Activated gamma-delta T cell treated with anti-CD3 and anti-CD28 coated beads, Interleukin-2, amount 50 U/mL, for 16 hours (primary cell): ENCODE data around the gene KRTAP10-5.

Source experiments
- DNase-seq: peaks from one replicate; pipeline ENCODE4 v3.0.0-alpha.2; 2020; ENCODE audit warnings: low read depth

KRTAP10-5 gene

DNA sequence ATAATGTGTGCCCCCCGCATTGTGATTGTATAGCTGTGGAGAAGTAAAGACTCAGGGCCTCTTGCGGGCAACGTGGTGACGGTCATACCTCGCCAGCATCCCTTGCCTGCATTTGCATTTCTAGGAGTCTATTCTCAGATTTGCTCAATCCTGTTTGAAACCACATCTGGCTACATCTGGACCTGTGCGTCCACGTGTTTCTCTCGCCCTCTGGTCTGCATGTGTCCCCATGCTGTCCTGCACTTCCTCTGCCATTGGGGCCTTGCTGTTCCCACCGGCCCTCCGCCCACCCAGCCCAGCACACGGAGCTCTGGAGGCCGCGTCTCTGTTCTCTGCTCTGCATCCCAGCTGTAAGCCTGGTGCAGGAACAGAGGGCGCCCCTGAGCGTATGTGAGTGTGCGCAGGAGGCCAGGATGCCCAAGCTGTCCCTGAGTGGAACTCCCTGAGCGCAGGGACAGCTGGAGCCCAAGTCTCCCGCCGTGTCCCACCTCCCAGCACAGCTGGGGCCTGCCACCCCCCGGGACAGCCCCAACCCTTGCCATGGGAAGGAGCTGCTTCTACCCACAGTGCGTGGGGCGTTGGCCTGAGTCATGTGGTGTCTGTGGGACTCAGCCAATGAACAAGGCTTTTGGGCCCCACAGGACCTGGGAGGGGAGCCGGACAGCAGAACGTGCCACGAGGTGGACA, 30.7 kb downstream of the KRTAP10-5 start:
- no peak for DNase-seq

DNA sequence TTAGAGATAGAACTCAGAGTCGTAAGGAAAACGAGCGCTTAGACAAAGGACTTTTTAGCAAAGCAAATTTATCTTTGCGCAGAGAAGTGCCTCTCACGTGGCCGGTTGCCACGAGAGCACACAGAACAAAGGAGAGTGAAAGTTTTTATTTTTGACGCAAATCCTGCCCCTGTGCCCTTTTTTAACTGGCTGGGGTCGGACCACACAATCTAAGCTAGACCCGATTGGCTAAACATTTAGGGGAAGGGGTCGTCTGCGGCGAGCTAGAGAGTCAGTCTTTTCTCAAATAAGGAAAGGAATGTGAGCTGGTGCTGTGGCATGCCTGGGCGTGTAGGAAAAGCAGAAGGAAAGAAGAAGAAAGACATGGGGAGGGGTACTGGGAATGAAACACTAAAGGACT, 31.5 kb downstream of the KRTAP10-5 start:
- no peak for DNase-seq

DNA sequence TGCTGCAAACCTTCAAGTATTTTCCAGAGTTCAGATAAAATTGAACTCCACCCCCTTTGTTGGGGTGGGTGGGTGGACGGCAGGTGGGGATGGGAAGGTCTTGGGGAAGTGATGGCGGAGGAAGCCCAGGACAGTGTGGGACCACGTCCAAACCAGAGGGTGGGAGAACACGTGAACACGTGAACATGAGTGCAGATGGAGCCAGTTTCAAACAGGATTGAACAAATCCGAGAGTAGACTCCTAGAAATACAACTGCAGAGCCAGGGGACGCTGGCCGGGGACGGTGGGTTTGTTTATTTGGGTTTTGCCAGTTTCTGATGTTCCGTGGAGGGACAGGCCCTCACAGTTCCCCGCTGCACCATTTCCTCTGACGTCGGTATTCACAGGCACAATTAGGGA, 32.0 kb downstream of the KRTAP10-5 start:
- DNase-seq: no peak

DNA sequence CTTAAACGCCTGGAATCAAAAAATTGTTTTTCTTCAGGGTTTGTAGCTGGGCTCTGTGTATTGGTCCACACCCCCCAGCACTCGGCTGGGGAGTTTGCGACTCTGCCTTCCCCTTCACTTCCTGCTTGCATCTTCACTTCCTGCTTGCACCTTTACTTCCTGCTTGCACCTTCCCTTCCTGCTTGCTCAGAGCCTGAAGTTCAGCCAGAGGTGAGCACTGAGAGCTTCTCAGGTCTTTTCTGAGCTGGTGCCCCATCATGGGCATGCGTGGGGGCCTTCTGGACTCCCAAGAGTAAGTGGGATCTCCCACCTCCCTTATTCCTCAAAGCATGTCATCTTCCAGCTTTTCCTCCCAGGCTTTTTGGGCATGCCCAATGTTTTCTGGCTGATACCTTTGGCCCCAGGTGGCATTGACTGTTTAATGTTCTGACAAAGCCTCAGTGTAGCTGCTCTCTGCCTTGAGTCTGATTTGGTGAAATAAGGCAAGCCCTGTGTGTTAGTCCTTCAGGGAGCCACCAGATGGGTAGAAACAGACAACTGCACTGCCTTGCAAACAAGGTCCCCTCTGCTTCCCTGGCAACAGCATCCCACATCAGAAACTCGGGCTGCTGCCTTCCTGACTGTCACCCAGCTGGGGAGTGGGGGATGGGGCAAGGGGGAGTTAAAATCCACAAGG, 32.6 kb downstream of the KRTAP10-5 start:
- DNase-seq: no peak

DNA sequence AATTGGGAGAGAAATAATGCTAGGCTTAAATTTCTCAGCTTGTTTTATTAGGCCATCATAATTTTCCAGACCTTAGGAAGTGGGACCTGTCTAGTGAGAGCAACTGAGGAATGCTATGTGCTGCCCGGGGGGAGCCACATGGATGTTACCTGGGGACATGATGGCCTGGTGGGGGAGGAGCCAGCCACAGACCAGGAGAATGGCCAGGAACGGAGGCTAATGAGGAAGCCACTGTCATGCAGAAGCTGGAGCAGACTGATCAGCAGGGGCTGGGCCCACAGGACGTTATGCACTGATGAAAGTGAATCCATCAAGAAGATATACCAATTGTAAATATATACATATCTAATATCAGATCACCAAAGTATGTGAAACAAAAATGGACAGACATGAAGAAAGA, 35.8 kb downstream of the KRTAP10-5 start:
- no peak for DNase-seq

DNA sequence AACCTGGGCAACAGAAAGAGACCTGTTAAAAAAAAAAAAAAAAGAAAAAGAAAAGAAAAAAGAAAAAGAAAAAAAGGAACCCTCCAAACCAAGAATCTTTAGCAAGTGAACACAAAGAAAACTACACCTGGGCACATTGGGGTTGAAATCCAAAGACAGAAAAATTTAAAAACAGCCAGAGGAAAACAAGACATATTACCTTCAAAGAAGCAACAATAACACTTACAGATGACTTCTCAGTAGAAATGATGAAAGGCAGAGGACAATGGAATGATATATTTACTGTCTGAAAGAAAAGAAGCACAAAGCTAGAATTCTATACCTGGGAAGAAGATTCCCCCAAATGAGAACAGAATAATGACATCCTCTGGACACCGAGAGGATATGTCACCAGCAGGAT, 37.7 kb downstream of the KRTAP10-5 start:
- DNase-seq: no peak

DNA sequence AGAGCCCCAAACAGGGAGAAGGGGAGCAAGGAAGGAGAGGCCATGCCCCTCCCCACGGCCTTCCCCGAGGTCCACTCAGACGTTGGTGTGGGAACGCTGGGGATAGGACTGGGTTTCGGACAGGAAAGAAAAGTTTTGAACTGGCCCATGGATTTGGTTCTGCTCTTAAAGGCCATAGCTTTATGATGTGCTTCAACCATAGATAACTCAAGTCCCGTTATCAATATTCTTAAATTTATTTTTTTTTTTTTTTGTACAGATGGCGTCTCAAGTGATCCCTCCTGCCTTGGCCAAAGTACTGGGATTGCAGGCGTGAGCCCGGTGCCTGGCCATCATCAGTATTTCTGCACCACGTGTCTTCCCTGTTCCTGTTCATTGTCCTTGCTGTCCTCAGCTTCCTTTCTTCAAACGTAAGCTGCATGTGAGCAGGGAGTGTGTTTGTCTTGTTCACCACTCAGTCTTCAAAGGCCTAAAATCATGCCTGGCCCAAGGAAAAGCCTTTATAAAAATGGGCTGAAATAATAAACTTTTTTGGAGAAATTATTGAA, 39.6 kb downstream of the KRTAP10-5 start:
- DNase-seq: no peak

DNA sequence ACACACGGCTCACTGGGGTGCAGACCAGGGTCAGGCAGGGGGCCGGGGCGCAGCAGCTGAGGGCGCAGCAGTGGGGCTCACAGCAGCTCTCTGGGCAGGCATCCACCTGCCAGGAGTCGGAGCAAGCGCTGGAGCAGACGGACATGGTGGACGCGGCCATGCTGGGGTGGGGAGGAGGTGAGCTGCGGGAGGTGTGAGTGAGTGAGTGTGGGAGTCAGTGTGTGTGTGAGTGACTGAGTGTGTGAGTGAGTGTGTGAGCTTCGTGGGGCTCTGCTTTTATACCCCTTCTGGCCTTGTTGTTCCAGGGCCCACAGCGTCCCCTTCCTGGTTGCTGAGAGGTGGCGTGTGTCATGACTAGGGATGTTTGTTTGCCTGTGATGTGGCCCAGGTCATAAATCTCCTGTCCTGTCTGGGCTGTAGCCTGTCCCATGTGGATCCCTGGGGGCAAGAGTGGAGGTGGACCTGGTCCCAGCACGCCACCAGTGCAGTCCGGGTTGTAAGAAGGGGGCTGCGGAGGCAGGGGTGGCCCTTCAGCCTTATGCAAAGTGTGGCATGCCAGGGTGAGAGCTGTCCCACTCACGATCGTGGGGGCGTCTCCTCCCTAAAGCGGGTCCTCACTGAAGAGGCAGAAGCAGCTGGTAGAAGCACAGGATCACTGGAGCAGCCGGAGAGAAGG, 40.3 kb downstream of the KRTAP10-5 start, which contains the start of gene KRTAP10-1:
Gene KRTAP10-1, minus strand, starts transcription at position 205 of the 676 bp plus-strand sequence. Its CDS starts 45 bp downstream, at position 160.
- DNase-seq: no peak

DNA sequence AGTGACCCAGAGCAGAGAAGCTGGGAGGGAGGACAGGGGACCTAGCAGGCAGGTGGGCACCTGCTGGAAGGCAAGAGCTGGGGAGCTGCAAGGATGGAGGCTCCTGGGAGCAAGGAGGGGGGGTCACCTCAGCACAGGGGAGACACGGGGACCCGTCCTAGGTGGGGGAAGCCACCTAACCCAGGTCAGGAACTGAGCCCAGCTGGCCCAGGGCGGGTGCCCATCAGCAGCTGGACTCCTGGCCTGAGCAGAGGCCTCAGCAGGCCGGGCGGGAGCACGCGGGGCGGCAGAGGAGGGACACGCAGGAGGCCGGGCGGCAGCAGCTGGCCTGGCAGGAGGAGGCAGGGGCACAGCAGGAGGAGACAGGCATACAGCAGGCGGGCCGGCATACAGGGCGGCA, 41.4 kb downstream of the KRTAP10-5 start:
- no peak for DNase-seq

DNA sequence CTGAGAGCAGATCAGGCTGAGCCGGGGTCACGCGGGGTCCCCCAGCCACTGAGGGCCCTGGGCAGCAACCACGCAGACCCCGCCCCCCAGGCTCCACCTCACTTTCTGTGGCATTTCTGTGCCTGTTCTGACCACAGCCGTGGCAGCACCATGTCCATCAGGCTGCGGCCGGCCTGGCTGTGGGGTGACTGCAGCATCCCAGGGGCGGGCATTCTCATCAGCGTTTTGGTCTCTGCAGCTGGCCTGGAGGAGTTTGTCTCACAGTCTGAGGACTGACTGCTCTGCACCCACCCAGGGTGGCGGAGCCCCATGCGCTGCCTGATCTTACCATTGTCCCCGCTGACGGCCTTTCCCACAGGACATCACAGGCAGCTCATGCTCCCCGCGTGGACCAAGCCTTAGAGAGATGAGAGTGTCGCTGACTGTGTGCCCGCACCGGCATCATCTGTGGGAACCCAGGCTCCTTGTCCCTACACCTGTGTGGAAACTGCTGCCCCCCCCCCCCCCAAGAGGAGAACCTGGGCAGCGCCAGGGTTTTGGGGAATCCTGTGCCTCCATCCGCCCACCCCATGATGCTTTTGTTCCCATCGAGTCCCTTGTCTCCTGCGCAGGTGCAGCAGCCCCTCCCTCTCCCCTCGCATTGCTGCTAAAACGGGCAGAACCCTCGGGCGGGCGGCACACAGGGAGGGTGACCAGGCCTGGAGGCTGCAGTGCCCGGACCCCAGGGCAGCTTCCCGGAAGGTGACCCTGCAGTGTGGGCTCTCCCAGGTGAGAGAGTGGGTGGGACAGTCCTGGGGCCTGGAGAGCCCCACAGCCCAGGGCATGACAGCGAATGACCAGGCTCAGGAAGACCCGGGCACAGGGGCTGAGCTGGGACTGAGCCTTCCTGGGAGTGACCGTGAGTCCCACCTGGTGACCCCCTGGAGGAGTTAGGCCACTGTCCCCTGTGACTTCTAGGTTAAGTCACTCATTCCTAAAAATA, 42.2 kb downstream of the KRTAP10-5 start:
- DNase-seq: no peak

DNA sequence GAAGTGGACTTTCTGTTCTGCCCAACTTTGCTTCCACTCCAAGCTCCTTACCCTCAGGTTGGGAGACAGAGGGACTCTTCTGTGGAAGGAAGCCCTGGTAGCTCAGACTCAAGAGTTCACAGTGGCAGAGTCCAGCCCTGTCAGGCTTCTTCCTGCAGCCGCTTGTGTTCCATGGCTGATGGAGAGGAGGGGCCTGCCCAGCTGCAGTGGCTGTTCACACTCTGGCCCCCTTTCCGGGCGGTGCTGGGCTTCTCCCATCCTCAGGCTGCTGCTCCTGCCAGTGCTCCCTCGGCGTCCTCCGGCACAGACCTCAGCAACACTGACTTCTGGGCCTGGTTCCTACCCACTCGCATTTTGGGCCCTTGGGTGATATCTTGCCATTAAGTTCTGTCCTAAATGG, 44.4 kb downstream of the KRTAP10-5 start:
- no peak for DNase-seq

DNA sequence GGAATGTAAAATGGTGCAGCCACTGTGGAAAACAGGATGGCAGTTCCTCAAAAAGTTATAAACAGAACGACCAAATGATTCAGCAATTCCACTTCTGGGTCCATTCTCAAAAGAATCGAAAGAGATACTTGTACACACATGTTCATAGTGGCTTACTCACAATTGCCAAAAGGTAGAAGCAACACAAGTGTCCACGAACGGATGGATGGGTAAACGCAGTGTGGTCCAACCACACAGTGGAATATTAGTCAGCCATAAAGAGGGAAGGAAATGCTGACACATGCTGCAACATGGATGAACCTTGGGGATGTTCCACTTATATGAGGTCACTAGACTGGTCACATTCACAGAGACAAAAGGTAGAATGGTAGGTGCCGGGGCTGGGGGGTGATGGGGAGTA, 45.7 kb downstream of the KRTAP10-5 start:
- no peak for DNase-seq

DNA sequence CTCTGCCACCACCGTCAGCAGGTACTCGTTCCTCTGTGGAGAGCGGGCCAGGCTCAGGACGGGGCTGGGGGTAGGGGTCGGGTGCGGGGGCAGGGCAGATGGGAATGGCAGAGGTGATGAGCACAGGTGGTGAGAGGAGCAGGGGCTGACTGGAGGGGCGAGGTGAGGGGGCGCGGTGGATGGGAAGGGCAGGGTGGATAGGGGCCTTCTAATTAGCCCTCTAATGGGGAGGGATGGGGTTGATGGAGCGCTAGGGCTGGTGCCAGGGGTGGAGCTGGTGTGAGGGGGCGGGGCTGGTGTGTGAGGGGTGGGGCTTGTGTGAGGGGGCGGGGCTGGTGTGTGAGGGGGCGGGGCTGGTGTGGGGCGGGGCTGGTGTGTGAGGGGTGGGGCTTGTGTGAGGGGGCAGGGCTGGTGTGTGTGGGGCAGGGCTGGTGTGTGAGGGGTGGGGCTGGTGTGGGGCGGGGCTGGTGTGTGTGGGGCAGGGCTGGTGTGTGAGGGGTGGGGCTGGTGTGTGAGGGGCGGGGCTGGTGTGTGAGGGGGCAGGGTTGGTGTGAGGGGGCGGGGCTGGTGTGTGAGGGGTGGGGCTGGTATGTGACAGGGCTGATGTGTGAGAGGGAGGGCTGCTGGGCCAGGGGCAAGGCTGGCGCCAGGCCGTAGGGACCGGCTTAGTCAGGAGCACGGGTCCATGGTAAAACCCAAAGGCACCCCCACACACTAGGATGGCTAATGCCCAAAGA, 46.3 kb downstream of the KRTAP10-5 start:
- DNase-seq: no peak

DNA sequence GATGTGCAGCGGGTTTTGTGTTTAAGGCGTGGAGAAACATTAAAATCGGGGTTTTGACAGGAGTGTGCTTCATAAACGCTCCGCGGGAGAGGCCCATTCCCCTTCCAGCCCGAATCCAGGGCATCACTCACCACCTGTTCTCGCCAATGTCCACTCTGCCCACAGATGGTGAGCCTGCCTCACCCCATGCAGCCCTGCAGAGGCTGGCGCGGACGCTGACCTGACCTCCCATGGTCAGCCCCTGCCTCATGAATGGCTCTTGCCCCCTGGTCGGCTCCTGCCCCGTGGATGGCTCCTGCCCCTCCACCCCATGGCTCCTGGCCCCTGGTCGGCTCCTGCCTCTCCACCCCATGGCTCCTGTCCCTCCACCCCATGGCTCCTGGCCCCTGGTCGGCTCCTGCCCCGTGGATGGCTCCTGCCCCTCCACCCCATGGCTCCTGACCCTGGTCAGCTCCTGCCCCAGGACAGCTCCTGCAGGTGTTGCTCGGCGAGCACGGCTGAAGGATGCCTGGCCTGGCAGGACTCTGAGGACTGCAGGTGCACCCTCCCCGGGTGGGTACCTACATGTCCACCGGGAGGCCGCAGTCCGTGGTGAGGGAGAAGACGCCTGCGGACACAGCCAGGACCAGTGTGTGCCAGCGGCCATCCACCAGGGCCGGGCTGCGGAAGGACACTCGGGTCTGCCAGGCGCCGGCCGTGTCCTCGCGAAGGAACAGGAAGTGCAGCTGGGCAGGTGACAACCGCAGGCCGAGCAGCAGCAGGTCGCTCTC, 47.1 kb downstream of the KRTAP10-5 start:
- DNase-seq: no peak

DNA sequence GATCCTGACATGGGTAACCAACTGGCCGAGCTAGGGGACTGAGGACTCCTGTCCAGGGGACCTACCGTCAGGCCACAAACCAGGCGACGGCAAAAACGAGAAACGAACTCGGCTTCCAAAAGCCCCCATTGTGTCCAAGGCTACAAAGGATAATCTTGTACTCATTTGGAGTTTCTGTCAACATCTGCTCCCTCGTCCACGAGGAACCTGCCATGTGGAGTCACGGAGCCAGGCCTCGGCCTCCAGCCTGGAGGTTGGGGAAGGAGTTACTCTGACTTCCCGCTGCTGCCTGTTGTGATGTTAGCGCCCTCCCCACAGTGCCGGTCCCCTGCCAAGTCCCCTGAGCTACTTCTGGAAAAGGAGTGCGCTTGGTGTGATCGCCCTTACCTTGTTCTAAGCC, 47.7 kb downstream of the KRTAP10-5 start:
- no peak for DNase-seq

DNA sequence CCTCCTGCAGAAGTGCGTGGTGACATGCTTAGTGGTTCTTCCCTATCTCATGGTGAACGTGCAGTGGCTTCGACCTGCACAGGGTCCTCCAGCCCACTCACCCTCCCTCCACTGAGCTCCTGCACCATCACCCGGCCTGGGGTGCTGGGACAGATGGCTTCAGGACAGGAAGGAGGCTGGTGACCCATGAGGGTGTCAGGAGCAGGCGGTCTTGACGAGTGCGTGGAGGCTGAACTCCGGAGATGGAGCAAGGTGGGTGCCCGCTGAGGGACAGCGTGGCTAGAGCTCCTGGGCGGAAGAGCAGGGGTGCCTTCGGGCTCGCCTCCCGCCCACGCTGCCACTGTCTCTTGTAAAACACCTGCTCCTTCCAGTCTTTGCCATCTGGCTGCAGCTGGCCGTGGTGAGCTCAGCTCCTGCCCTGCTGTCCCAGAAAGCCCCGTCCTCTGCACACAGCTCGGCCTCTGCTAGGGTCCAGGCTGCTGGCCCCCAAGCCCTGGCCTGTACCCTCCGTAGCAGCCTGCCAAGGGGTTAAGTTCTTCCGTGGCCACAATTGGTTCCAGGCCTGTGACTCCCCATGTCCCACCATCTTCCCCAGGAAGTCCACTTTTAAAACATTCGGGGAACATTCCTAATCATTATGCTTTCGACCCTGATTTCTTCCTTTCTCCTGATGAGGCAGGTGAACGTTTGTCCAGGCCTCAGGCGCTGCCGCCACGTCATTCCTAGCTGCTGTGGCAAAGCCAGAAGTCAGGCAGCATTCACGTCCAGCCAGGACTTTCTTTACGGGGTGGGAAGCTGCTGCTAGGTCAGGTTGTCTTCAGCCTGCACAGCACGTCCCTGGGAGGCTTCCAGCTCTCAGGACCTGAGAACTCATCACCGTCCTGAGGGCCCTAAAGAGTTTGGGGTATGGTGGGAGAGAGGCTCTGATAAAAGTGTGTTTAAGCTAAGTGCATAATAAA, 48.5 kb downstream of the KRTAP10-5 start:
- DNase-seq: no peak

DNA sequence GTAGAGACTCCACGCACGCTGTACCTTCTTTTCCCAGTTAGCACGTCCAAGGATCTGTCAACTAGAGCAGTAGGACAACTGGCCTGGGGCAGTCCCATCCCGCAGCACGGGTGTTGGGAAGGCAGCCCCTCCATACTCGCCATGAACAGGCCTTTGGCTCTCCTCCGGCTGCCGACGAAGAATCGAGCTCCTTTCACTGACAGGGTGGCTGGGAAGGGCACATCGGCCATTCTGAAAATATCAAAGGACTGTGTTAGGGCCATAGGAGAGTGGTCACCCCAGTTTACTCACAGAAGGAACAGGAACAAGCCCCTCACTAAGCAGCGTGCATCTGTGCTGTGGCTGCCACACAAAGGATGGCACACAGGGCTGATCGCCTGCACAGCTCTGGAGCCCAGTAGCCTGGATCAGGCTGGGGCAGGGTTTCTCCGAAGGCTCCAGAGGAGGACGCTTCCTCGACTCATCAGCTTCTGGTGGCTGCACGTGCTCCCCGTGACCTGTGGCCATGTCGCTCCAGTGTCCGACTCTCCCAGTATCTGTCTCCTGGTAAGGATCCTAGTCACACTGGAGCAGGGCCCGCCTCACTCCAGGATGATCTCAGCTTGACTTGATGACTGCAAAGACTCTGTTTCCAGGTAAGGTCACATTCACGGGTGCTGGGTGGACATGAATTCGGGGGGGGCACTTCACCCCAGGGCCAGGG, 49.4 kb downstream of the KRTAP10-5 start:
- DNase-seq: no peak

DNA sequence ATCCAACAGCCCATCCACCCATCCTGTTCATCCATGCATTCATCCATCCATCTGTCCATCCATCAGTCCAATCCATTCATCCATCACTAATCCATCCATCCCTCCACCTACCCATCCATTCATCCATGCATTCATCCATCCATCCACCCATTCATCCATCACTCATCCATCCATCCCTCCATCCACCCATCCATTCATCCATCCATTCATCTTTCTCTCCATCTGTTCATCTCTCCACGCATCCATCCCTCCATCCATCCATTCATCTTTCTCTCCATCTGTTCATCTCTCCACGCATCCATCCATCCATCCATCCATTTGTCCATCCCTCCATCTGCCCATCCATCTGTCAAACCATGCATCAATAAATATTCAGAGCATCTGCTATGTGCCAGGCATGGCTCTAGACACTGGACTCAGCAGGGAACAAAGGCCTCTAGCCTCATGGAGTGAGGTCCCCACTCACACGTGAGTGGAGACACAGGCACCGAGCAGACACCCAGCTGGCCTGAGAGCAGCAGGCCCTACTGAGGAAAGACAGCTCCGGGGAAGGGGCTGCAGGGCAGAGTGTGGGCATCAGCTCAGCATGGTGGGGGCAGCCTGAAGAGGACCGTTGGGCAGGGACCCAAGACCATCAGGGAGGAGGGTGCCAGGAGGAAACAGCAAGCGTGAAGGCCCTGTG, 50.0 kb downstream of the KRTAP10-5 start:
- DNase-seq: no peak
